HCT116 (cell line): ENCODE results near the gene ADCY2. TPM values are rescaled to one million over a fixed set of nuclear protein-coding genes. Genes with fewer than 3 reads are reported as not detected.

Experiments
- ATAC-seq: fragments of 200-7000 bp; cut with Tn5 transposase; 2 replicates; pipeline ENCODE4 v1.9.1; 2020; ENCODE audit warnings: mild to moderate bottlenecking, moderate library complexity
- BruUV-seq: library from RNA; stranded (reverse); fragments of 400-500 nt; replicated peaks from 2 replicates; lab custom pipeline; 2021; lab: Mats Ljungman, UMichigan
- CTCF ChIA-PET: fragments of 300-600 bp; sonication (Branson Sonifier 250); formaldehyde crosslinking; loops from one replicate; lab custom pipeline; 2021; ENCODE audit warnings: antibody characterized with exemption; lab: Charles Lee
- POLR2A ChIA-PET: fragments of 300-600, 350-600 bp; sonication (Branson Sonifier 250); formaldehyde crosslinking; loops from one replicate; lab custom pipeline; 2021; ENCODE audit warnings: antibody characterized with exemption; lab: Charles Lee
- RAD21 ChIA-PET, 2 experiments: fragments of 300-600 bp; sonication (Branson Sonifier 250); formaldehyde crosslinking; loops; one replicate each; lab custom pipeline; 2023; ENCODE audit warnings: low total read pairs in 2 of 2; ENCODE audit not compliant: uncharacterized antibody in 2 of 2, unreplicated experiment in 2 of 2, low non-redundant PET in 1 of 2; lab: Charles Lee
- DNase-seq: peaks from one replicate; pipeline ENCODE4 v3.0.0-alpha.2; 2010; ENCODE audit warnings: low read depth, low spot score
- H2AFZ ChIP-seq: fragments of 200-600 bp; shearing (Covaris generic), sonication (generic); 2 replicates; pipeline ENCODE4 v1.6.1; 2017; ENCODE audit warnings: low read depth, mixed run types, mixed read lengths, antibody characterized with exemption, low read length; ENCODE audit not compliant: poor library complexity, severe bottlenecking
- H3K27ac ChIP-seq: 2 replicates; pipeline ENCODE4 v1.5.1; 2012; ENCODE audit warnings: low read depth, low read length
- H3K27me3 ChIP-seq: fragments of 200-600 bp; sonication (generic); 2 replicates; pipeline ENCODE4 v1.6.1; 2016; ENCODE audit warnings: mixed run types, low read length, mixed read lengths; ENCODE audit not compliant: insufficient read depth
- H3K36me3 ChIP-seq, 2 experiments: fragments of 200-500 bp in 1 of 2; fragments of 200-600 bp in 1 of 2; sonication (Bioruptor generic) in 1 of 2; sonication (generic) in 1 of 2; 2 replicates each; pipeline versions ENCODE4 v1.5.1 to v1.6.1; 2014 to 2016; ENCODE audit warnings: low read length in 2 of 2, inconsistent platforms in 1 of 2, mixed read lengths in 1 of 2, mixed run types in 1 of 2; ENCODE audit not compliant: insufficient read depth in 2 of 2, control insufficient read depth in 1 of 2
- H3K4me1 ChIP-seq, 2 experiments: fragments of 200-600 bp in 1 of 2; sonication (generic) in 1 of 2; 2 replicates each; pipeline versions ENCODE4 v1.5.1 to v1.6.1; 2012 to 2017; ENCODE audit warnings: low read length in 2 of 2, inconsistent platforms in 1 of 2, mild to moderate bottlenecking in 1 of 2, mixed read lengths in 1 of 2, mixed run types in 1 of 2, moderate library complexity in 1 of 2; ENCODE audit not compliant: insufficient read depth in 2 of 2, control insufficient read depth in 1 of 2
- H3K4me2 ChIP-seq: fragments of 200-600 bp; sonication (generic); 2 replicates; pipeline ENCODE4 v1.6.1; 2017; ENCODE audit warnings: mixed run types, low read length, mixed read lengths
- H3K4me3 ChIP-seq, 2 experiments: fragments of 200-600 bp in 1 of 2; sonication (generic) in 1 of 2; replicated peaks in 1 of 2; 2 replicates each; pipeline ENCODE4 v1.5.1; 2011 to 2016; ENCODE audit warnings: low read length in 2 of 2, control low read depth in 1 of 2, low read depth in 1 of 2, mild to moderate bottlenecking in 1 of 2, mixed read lengths in 1 of 2, mixed run types in 1 of 2
- H3K79me2 ChIP-seq: fragments of 200-600 bp; sonication (generic); 2 replicates; pipeline ENCODE4 v1.6.1; 2017; ENCODE audit warnings: mild to moderate bottlenecking, mixed run types, low read length, moderate library complexity, mixed read lengths; ENCODE audit not compliant: insufficient read depth
- H3K9ac ChIP-seq: fragments of 200-600 bp; sonication (generic); 2 replicates; pipeline ENCODE4 v1.6.1; 2016; ENCODE audit warnings: low read length, mixed read lengths
- H3K9me2 ChIP-seq: fragments of 200-600 bp; sonication (generic), shearing (Covaris generic); 2 replicates; pipeline ENCODE4 v1.6.1; 2017; ENCODE audit warnings: mixed run types, mild to moderate bottlenecking, moderate library complexity; ENCODE audit not compliant: insufficient read depth
- H3K9me3 ChIP-seq, 2 experiments: fragments of 200-500 bp in 1 of 2; fragments of 200-600 bp in 1 of 2; sonication (Bioruptor generic) in 1 of 2; sonication (generic) in 1 of 2; 2 replicates each; pipeline ENCODE4 v1.6.1; 2014 to 2017; ENCODE audit warnings: low read length in 2 of 2, mixed read lengths in 2 of 2, inconsistent platforms in 1 of 2, low read depth in 1 of 2, mild to moderate bottlenecking in 1 of 2, mixed run types in 1 of 2, moderate library complexity in 1 of 2; ENCODE audit not compliant: control insufficient read depth in 1 of 2, insufficient read depth in 1 of 2
- H4K20me1 ChIP-seq: fragments of 200-600 bp; sonication (generic), shearing (Covaris generic); 2 replicates; pipeline ENCODE4 v1.6.1; 2017; ENCODE audit warnings: mixed run types, mild to moderate bottlenecking, moderate library complexity; ENCODE audit not compliant: insufficient read depth
- CEBPB ChIP-seq: IDR thresholded peaks from 2 replicates; pipeline ENCODE4 v1.6.1; 2012; ENCODE audit warnings: low read depth
- FOSL1 ChIP-seq: IDR thresholded peaks from 2 replicates; pipeline ENCODE4 v1.6.1; 2012; ENCODE audit warnings: low read depth
- POLR2A ChIP-seq: IDR thresholded peaks from 2 replicates; pipeline ENCODE4 v1.7.0; 2011; ENCODE audit warnings: borderline replicate concordance; ENCODE audit not compliant: insufficient read depth, insufficient read length; ENCODE audit errors: extremely low read depth
- SP1 ChIP-seq: IDR thresholded peaks from 2 replicates; pipeline ENCODE4 v1.6.1; 2012; ENCODE audit warnings: low read depth
- ZBTB33 ChIP-seq: IDR thresholded peaks from 2 replicates; pipeline ENCODE4 v1.6.1; 2011; ENCODE audit warnings: mild to moderate bottlenecking, low read length, moderate library complexity; ENCODE audit not compliant: insufficient replicate concordance; ENCODE audit errors: extremely low read depth
- intact Hi-C: fragments of 100-400 bp; cut with micrococcal nuclease; formaldehyde crosslinking; loops from 2 replicates; pipeline ENCODE4 v1.10.0; 2022
- total RNA-seq: library from RNA; stranded (reverse); gene quantifications from one replicate; pipeline ENCODE4 v1.2.1, GENCODE V29; 2021; ENCODE audit not compliant: unreplicated experiment
- TF ChIP-seq, protein P1 (sequence below): IDR thresholded peaks from 2 replicates; pipeline ENCODE4 v1.6.1; 2012; ENCODE audit warnings: low read depth
- TF ChIP-seq, protein P2 (sequence below): IDR thresholded peaks from 2 replicates; pipeline ENCODE4 v1.6.1; 2012

Gene ADCY2
- total RNA-seq, 1 experiment from 2014 or later: 0.15 TPM

DNA sequence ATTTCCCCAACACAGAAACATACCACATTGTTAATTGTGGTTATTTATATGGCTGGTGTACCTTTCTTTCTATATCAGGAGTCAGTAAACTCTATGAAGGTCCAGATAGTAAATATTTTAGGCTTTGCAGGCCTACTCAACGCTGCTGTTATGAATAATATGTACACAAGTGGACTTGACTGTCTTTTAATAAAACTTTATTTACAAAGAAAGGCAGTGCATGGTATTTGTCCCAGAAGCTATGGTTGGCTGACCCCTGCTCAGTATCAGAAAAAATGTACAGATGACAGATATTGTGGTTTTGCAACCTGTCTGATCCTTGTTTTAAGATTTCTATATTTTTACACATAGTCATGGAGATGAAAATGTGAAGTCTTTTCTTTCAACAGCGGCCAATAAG is 478.7 kb downstream of the ADCY2 start:
- H3K27ac ChIP-seq: no peak overlapping the region
- intact Hi-C loops: no loop called here
- no peak for DNase-seq
- RAD21 ChIA-PET: no interaction called here
- no peak overlapping the region for H3K9ac ChIP-seq
- H3K4me2 ChIP-seq: no peak overlapping the region
- H4K20me1 ChIP-seq: peaks cover 29% of the 10 kb centered on the region; the same call in 1 of the 2 replicates
- peaks cover 5 to 10% of the 10 kb centered on the region in 2 experiments; a peak in 2 of 4 replicates for H3K4me1 ChIP-seq
- BruUV-seq: no TSS peak
- CTCF ChIA-PET: interaction anchor here (0.6 to 2.3 kb wide), 2 partner anchors 12 kb away, joined by 3 to 7 read pairs; no protein-coding TSS in a partner anchor
- H3K27me3 ChIP-seq: no peaks in the 10 kb centered on the region
- H3K36me3 ChIP-seq: peaks cover 30 to 71% of the 10 kb centered on the region in 2 experiments
- no peaks in the 10 kb centered on the region for H3K9me2 ChIP-seq
- no peak for ATAC-seq
- TF ChIP-seq SP1 (no peak), FOSL1 (no peak), CEBPB (no peak)
- TF ChIP-seq, protein P1, sequence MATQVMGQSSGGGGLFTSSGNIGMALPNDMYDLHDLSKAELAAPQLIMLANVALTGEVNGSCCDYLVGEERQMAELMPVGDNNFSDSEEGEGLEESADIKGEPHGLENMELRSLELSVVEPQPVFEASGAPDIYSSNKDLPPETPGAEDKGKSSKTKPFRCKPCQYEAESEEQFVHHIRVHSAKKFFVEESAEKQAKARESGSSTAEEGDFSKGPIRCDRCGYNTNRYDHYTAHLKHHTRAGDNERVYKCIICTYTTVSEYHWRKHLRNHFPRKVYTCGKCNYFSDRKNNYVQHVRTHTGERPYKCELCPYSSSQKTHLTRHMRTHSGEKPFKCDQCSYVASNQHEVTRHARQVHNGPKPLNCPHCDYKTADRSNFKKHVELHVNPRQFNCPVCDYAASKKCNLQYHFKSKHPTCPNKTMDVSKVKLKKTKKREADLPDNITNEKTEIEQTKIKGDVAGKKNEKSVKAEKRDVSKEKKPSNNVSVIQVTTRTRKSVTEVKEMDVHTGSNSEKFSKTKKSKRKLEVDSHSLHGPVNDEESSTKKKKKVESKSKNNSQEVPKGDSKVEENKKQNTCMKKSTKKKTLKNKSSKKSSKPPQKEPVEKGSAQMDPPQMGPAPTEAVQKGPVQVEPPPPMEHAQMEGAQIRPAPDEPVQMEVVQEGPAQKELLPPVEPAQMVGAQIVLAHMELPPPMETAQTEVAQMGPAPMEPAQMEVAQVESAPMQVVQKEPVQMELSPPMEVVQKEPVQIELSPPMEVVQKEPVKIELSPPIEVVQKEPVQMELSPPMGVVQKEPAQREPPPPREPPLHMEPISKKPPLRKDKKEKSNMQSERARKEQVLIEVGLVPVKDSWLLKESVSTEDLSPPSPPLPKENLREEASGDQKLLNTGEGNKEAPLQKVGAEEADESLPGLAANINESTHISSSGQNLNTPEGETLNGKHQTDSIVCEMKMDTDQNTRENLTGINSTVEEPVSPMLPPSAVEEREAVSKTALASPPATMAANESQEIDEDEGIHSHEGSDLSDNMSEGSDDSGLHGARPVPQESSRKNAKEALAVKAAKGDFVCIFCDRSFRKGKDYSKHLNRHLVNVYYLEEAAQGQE: no peak
- TF ChIP-seq, protein P2, sequence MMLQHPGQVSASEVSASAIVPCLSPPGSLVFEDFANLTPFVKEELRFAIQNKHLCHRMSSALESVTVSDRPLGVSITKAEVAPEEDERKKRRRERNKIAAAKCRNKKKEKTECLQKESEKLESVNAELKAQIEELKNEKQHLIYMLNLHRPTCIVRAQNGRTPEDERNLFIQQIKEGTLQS: no peak
- H3K9me3 ChIP-seq: no peaks in the 10 kb centered on the region
- no peak overlapping the region for H3K4me3 ChIP-seq
- POLR2A ChIA-PET: no interaction called here
- H3K79me2 ChIP-seq: peaks cover 100% of the 10 kb centered on the region
- H2AFZ ChIP-seq: no peak overlapping the region

DNA sequence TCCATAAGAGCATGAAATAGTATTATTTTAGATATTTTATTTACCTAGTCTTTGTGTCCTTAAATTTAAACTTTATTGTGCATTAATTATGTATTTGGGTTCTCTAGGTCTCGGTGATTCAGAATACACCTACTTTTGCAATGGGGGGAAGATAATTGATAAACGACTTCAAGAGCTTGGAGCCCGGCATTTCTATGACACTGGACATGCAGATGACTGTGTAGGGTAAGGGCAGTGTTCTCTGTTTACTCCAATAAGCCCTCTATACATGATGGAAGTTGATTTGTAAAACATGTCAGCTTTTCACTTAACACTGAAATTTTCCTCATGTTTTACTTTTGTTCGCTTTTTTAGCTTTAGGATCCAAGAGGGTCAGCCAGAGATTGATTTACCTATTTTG is 479.2 kb downstream of the ADCY2 start:
- peaks cover 100% of the 10 kb centered on the region for H3K79me2 ChIP-seq
- no peak overlapping the region for H3K27ac ChIP-seq
- TF ChIP-seq ZBTB33 (no peak), POLR2A (no peak)
- TF ChIP-seq, all 23 proteins: peak for 0
- H2AFZ ChIP-seq: no peak overlapping the region
- peaks cover 31 to 76% of the 10 kb centered on the region in 2 experiments for H3K36me3 ChIP-seq
- ATAC-seq (no peak), DNase-seq (no peak)
- POLR2A ChIA-PET: no interaction called here
- peaks cover 5 to 7% of the 10 kb centered on the region in 2 experiments; a peak in 2 of 4 replicates for H3K4me1 ChIP-seq
- intact Hi-C loops: no loop called here
- H3K9ac ChIP-seq: no peak overlapping the region
- H3K27me3 ChIP-seq: no peaks in the 10 kb centered on the region
- H4K20me1 ChIP-seq: peaks cover 29% of the 10 kb centered on the region; the same call in 1 of the 2 replicates
- BruUV-seq: no TSS peak
- RAD21 ChIA-PET: no interaction called here
- CTCF ChIA-PET: interaction anchor here (2.3 kb wide), 1 partner anchor 12 kb away, joined by 7 read pairs; no protein-coding TSS in a partner anchor
- no peak overlapping the region for H3K4me2 ChIP-seq
- no peak overlapping the region for H3K4me3 ChIP-seq
- H3K9me3 ChIP-seq: no peaks in the 10 kb centered on the region
- no peaks in the 10 kb centered on the region for H3K9me2 ChIP-seq
